PC-9 (cell line): Measurements from ENCODE around the gene DICER1. TPM values are rescaled to one million over a fixed set of nuclear protein-coding genes. Genes with fewer than 3 reads are reported as not detected.

ENCODE experiments used
- BruUV-seq: library from RNA; stranded (reverse); fragments of 400-500 nt; replicated peaks from 2 replicates; lab custom pipeline; 2021; lab: Mats Ljungman, UMichigan
- CTCF ChIA-PET: fragments of 300-600 bp; sonication (Branson Sonifier 250); formaldehyde crosslinking; loops from one replicate; lab custom pipeline; 2022; ENCODE audit warnings: antibody characterized with exemption; lab: Charles Lee
- POLR2A ChIA-PET: fragments of 300-600 bp; sonication (Branson Sonifier 250); formaldehyde crosslinking; loops from one replicate; lab custom pipeline; 2022; ENCODE audit warnings: antibody characterized with exemption; ENCODE audit not compliant: unreplicated experiment; lab: Charles Lee
- DNase-seq, 2 experiments: peaks; one replicate each; pipeline versions ENCODE4 v3.0.0 to v3.0.0-alpha.2; 2015 to 2022; ENCODE audit warnings: mixed read lengths in 1 of 2
- H2AFZ ChIP-seq: fragments of 200-600 bp; sonication (generic); 2 replicates; pipeline ENCODE4 v1.8.1; 2017; ENCODE audit warnings: antibody characterized with exemption
- H3F3A ChIP-seq: fragments of 200-600 bp; sonication (generic); 2 replicates; pipeline ENCODE4 v1.8.1; 2017; ENCODE audit warnings: antibody characterized with exemption, mild to moderate bottlenecking, low read depth; ENCODE audit not compliant: insufficient read depth
- H3K27ac ChIP-seq: fragments of 200-600 bp; sonication (generic); 2 replicates; pipeline ENCODE4 v1.6.1; 2016; ENCODE audit warnings: mixed run types
- H3K27me3 ChIP-seq: fragments of 200-600 bp; sonication (generic); 2 replicates; pipeline ENCODE4 v1.6.1; 2016; ENCODE audit warnings: low read depth, mixed run types; ENCODE audit not compliant: insufficient read depth
- H3K36me3 ChIP-seq: fragments of 200-600 bp; sonication (generic); 2 replicates; pipeline ENCODE4 v1.6.1; 2016; ENCODE audit warnings: low read depth, mixed run types
- H3K4me1 ChIP-seq: fragments of 200-600 bp; sonication (generic); replicated peaks from 2 replicates; pipeline ENCODE4 v1.6.1; 2016; ENCODE audit warnings: mixed run types; ENCODE audit not compliant: insufficient read depth
- H3K4me2 ChIP-seq: fragments of 200-600 bp; sonication (generic); 2 replicates; pipeline ENCODE4 v1.6.1; 2017; ENCODE audit warnings: mixed run types
- H3K4me3 ChIP-seq: fragments of 200-600 bp; sonication (generic); 2 replicates; pipeline ENCODE4 v1.6.1; 2016; ENCODE audit warnings: mixed run types
- H3K79me2 ChIP-seq: fragments of 200-600 bp; sonication (generic); 2 replicates; pipeline ENCODE4 v1.6.1; 2017; ENCODE audit warnings: low read depth, mixed run types
- H3K9me2 ChIP-seq: fragments of 200-600 bp; sonication (generic); 2 replicates; pipeline ENCODE4 v1.8.1; 2017; ENCODE audit warnings: mild to moderate bottlenecking; ENCODE audit not compliant: insufficient read depth
- H3K9me3 ChIP-seq: fragments of 200-600 bp; sonication (generic); 2 replicates; pipeline ENCODE4 v1.8.1; 2016; ENCODE audit warnings: low read depth; ENCODE audit not compliant: insufficient read depth
- H4K20me1 ChIP-seq: fragments of 200-600 bp; sonication (generic); 2 replicates; pipeline ENCODE4 v1.8.1; 2017; ENCODE audit not compliant: insufficient read depth
- EZH2 ChIP-seq: fragments of 200-600 bp; sonication (generic); IDR thresholded peaks from 2 replicates; pipeline ENCODE4 v1.8.0; 2017; ENCODE audit warnings: antibody characterized with exemption, low read depth
- intact Hi-C: fragments of 100-400 bp; cut with micrococcal nuclease; formaldehyde crosslinking; loops from one replicate; pipeline ENCODE4 v1.10.0; 2022; ENCODE audit not compliant: unreplicated experiment
- total RNA-seq: library from RNA; stranded (reverse); gene quantifications from 2 replicates; pipeline ENCODE4 v1.2.3, GENCODE V29; 2021
- TF ChIP-seq, protein P1 (sequence below): fragments of 200-600 bp; sonication (generic); conservative IDR thresholded peaks from 2 replicates; pipeline ENCODE4 v1.6.1; 2017; ENCODE audit warnings: mixed run types, antibody characterized with exemption, mild to moderate bottlenecking, moderate library complexity

Gene DICER1
- total RNA-seq, 1 experiment from 2014 or later, result 15.1 TPM

DNA sequence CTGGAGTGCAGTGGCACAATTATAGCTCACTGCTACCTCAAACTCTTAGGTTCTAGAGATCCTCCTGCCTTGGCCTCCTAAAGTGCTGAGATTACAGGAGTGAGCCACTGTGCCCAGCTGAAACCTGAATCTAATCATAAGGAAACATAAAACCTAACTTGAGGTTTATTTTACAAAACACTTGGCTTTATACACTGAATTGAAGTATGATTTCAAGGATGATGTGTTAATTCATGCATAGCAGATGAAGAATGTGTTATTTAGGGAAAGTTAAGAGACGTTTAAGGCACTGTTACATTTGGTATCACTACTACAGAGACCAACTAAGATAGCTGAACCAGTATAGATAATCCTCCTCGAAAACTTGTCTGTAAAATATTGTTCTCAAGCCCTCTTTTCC lies 6.4 kb downstream of the DICER1 start:
- peaks cover 7% of the 10 kb centered on the region; the same call in 1 of the 2 replicates for H3K4me1 ChIP-seq
- H3F3A ChIP-seq, result no peaks in the 10 kb centered on the region
- H2AFZ ChIP-seq, result no peak overlapping the region
- H3K27ac ChIP-seq, result no peak overlapping the region
- DNase-seq, result no peak
- H3K4me2 ChIP-seq, result no peak overlapping the region
- H3K4me3 ChIP-seq, result no peak overlapping the region
- H3K9me3 ChIP-seq, result no peaks in the 10 kb centered on the region
- H3K27me3 ChIP-seq, result no peaks in the 10 kb centered on the region
- BruUV-seq, result no TSS peak
- H4K20me1 ChIP-seq, result no peaks in the 10 kb centered on the region
- TF ChIP-seq EZH2, result no peak
- TF ChIP-seq, protein P1, sequence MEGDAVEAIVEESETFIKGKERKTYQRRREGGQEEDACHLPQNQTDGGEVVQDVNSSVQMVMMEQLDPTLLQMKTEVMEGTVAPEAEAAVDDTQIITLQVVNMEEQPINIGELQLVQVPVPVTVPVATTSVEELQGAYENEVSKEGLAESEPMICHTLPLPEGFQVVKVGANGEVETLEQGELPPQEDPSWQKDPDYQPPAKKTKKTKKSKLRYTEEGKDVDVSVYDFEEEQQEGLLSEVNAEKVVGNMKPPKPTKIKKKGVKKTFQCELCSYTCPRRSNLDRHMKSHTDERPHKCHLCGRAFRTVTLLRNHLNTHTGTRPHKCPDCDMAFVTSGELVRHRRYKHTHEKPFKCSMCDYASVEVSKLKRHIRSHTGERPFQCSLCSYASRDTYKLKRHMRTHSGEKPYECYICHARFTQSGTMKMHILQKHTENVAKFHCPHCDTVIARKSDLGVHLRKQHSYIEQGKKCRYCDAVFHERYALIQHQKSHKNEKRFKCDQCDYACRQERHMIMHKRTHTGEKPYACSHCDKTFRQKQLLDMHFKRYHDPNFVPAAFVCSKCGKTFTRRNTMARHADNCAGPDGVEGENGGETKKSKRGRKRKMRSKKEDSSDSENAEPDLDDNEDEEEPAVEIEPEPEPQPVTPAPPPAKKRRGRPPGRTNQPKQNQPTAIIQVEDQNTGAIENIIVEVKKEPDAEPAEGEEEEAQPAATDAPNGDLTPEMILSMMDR, result no peak
- H3K79me2 ChIP-seq, result peaks cover 98% of the 10 kb centered on the region
- H3K9me2 ChIP-seq, result no peaks in the 10 kb centered on the region
- POLR2A ChIA-PET, result no interaction called here
- CTCF ChIA-PET, result no interaction called here
- H3K36me3 ChIP-seq, result no peaks in the 10 kb centered on the region
- intact Hi-C loops, result no loop called here

GRCh38 chr14:95149441-95149840 lies 7.9 kb downstream of the DICER1 start:
- Histone ChIP-seq H3K4me1 (no peaks in the 10 kb centered on the region), H4K20me1 (no peaks in the 10 kb centered on the region), H3K27ac (no peak overlapping the region), H2AFZ (no peak overlapping the region), H3K9me2 (no peaks in the 10 kb centered on the region), H3K27me3 (no peaks in the 10 kb centered on the region), H3F3A (no peaks in the 10 kb centered on the region), H3K4me2 (no peak overlapping the region), H3K9me3 (no peaks in the 10 kb centered on the region), H3K4me3 (no peak overlapping the region), H3K79me2 (peaks cover 95% of the 10 kb centered on the region), H3K36me3 (0 out of 2 replicates have a peak, but pooled peaks cover 5% of the 10 kb centered on the region)
- intact Hi-C loops, result no loop called here
- no peak for DNase-seq
- no TSS peak for BruUV-seq
- no peak for TF ChIP-seq EZH2
- TF ChIP-seq, protein P1, result no peak
- ChIA-PET POLR2A (no interaction called here), CTCF (no interaction called here)

DNA sequence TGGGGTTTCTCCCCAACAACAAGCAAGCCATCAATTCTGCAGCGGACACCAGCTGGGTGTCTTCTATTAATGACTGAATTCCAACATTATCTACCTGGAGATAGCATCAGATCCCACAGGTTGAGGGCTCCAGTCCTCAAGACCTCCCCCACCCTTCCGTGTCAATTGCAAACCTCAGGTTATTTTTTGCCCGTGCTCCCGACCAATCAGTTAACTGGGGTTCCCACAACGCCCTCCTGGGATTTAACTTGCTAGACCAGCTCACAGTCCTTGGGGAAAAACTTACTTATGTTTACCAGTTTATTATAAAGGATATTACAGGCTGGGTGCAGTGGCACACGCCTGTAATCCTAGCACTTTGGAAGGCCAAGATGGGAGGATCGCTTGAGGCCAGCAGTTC lies 9.7 kb downstream of the DICER1 start:
- H3K27ac ChIP-seq, result no peak overlapping the region
- H4K20me1 ChIP-seq, result no peaks in the 10 kb centered on the region
- H3K9me2 ChIP-seq, result no peaks in the 10 kb centered on the region
- no peak overlapping the region for H2AFZ ChIP-seq
- ChIA-PET POLR2A (no interaction called here), CTCF (no interaction called here)
- H3K9me3 ChIP-seq, result no peaks in the 10 kb centered on the region
- BruUV-seq, result no TSS peak
- H3K36me3 ChIP-seq, result 0 out of 2 replicates have a peak, but pooled peaks cover 5% of the 10 kb centered on the region
- intact Hi-C loops, result no loop called here
- no peak overlapping the region for H3K4me2 ChIP-seq
- no peak for DNase-seq
- no peak overlapping the region for H3K4me3 ChIP-seq
- H3K79me2 ChIP-seq, result peaks cover 88% of the 10 kb centered on the region
- no peaks in the 10 kb centered on the region for H3F3A ChIP-seq
- TF ChIP-seq, protein P1, result no peak
- no peak for TF ChIP-seq EZH2
- no peaks in the 10 kb centered on the region for H3K27me3 ChIP-seq
- no peaks in the 10 kb centered on the region for H3K4me1 ChIP-seq
